GM18909 (cell line): ENCODE results near the gene RPLP2.
A peak's percentile ranks its signal among the peaks of the same experiment; 100 is the strongest.

Experiments
- ATAC-seq: cut with Tn5 transposase; IDR thresholded peaks from one replicate; pipeline ENCODE4 v1.9.1; 2021; ENCODE audit warnings: mild to moderate bottlenecking; ENCODE audit not compliant: unreplicated experiment, poor library complexity

Gene RPLP2

GRCh38 chr11:809287-810039, at the start of gene RPLP2:
Gene RPLP2 (plus strand): TSS chr11:809967. CDS start chr11:810235, 268 bp downstream.
- peak; percentile 73 for ATAC-seq

GRCh38 chr11:760236-760635, 49.5 kb upstream of the RPLP2 start:
- no peak for ATAC-seq

GRCh38 chr11:761526-762108, 48.1 kb upstream of the RPLP2 start:
- ATAC-seq = no peak

- no peak for ATAC-seq
Measured at GRCh38 chr11:762421-763072, 47.2 kb upstream of the RPLP2 start.

GRCh38 chr11:763073-763463, 46.7 kb upstream of the RPLP2 start:
- no peak for ATAC-seq

- no peak for ATAC-seq
Measured at GRCh38 chr11:763549-764321, 46.0 kb upstream of the RPLP2 start.

- ATAC-seq = no peak
Measured at GRCh38 chr11:764322-765024, 45.3 kb upstream of the RPLP2 start.

GRCh38 chr11:765025-765801, 44.6 kb upstream of the RPLP2 start:
- no peak for ATAC-seq

- ATAC-seq = no peak
Measured at GRCh38 chr11:765802-766091, 44.0 kb upstream of the RPLP2 start.

GRCh38 chr11:766106-766935, 43.4 kb upstream of the RPLP2 start:
- ATAC-seq = no peak

- no peak for ATAC-seq
Measured at GRCh38 chr11:766936-767210, 42.9 kb upstream of the RPLP2 start.

- ATAC-seq = no peak
Measured at GRCh38 chr11:767238-767637, 42.5 kb upstream of the RPLP2 start.

GRCh38 chr11:769887-770641, 39.7 kb upstream of the RPLP2 start:
- no peak for ATAC-seq

GRCh38 chr11:770642-771616, 38.8 kb upstream of the RPLP2 start:
- ATAC-seq = no peak

GRCh38 chr11:771617-772204, 38.1 kb upstream of the RPLP2 start:
- no peak for ATAC-seq

- ATAC-seq = no peak
Measured at GRCh38 chr11:772429-773390, 37.1 kb upstream of the RPLP2 start.
